GM19351 (cell line): ENCODE results near the gene NDUFB4.

ENCODE experiments used
- ATAC-seq: cut with Tn5 transposase; IDR thresholded peaks from one replicate; pipeline ENCODE4 v1.9.1; 2021; ENCODE audit warnings: mild to moderate bottlenecking, moderate library complexity; ENCODE audit not compliant: unreplicated experiment

NDUFB4 gene

GRCh38 chr3:120596116-120596852, at the start of gene NDUFB4:
Gene NDUFB4 (plus strand): TSS chr3:120596336. CDS start chr3:120596360, 24 bp downstream.
- ATAC-seq: peak; percentile 88

GRCh38 chr3:120550546-120550945, 45.6 kb upstream of the NDUFB4 start:
- ATAC-seq: no peak

DNA sequence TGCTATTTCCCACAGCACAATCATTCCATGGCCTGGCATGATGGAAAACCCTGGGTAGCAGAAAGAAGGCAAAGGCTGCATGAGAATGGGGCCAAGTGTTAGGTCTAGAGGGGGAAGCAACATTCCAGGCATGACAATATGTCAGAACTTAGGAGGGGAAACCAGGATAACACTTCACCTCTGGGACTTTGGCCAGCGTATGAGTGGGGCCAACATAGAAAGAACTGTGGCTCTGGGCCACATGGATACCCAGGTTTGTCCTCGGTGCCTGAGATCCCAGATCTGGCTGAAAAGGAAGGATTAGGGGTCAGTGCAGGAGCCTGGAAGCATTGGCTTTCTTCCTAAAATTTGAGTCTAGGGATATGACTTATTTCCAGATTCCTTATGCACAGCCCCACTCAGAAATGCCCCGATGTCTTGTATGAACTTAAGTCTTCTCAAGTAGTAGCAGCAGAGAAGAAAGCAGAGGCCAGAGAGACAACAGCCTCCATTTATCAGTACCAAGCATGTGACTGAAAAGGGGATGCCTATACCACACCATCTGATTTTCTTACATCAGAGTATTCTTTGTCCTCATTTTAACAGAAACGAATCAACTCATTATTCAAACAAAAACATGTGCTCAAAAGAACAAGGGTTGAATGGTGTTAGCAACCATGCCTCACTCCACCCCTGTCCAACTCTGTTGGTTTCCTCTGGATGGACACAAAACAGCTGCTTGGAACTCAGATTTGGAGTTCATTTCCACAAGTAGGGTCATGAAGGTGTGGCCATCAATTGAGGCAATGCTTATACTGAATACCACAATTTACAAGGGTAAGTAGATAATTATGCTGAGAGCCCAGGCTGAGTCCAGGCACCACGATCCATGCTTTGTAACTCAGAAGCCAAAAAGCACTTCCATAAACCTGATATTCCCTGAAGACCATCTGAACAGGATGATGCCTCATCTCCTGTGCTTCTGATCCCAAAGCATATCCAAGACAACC, 43.7 kb upstream of the NDUFB4 start:
- no peak for ATAC-seq

GRCh38 chr3:120554812-120555606, 41.1 kb upstream of the NDUFB4 start:
- ATAC-seq: no peak

- ATAC-seq: no peak
Observed at GRCh38 chr3:120555657-120556509, 40.3 kb upstream of the NDUFB4 start.

- ATAC-seq: no peak
Observed at GRCh38 chr3:120557115-120557514, 39.0 kb upstream of the NDUFB4 start.

GRCh38 chr3:120558771-120559241, 37.3 kb upstream of the NDUFB4 start:
- peak; percentile 88 for ATAC-seq

DNA sequence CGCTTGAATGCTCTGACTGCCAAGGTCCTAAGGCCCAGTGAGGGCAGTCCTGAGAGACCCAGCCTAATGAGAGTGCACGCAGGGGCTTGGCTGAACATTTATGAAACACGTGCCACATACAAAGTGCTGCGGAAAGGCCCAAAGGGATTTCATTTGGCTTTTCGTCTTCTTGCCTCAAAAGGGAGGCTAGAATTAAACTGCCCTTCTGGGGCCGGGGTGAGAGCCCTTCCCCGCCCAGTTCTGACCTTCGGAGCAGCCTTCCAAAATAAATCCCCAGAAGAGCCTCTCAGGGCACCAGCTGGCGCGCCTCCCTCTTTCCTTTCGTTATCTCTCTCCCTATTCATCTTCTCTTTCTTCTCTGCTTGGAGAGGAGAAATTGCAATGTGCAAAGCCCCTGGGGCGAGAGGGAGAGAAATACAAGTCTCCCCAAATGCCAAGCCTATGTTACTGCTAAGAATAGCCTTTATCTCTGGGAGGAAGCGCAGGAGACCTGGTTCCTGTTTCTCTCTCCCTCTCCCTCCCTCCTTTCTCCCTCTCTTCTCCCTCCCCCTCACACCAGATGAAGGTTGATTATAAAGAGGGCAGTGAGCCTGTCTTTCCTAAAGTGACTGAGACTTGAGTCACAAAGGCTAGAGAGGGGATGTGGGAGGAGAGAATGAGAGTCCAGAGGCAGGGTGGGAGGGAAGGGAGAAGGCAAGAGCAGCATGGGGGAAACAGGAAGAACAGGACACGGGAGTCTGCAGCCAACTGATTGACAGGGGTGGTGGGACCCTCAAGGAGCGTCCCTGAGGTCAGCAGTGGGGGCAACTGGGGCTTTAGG, 36.7 kb upstream of the NDUFB4 start:
- ATAC-seq: peak; percentile 22

GRCh38 chr3:120560304-120561250, 35.6 kb upstream of the NDUFB4 start:
- no peak for ATAC-seq

GRCh38 chr3:120561251-120562045, 34.7 kb upstream of the NDUFB4 start:
- peak; percentile 52 for ATAC-seq

GRCh38 chr3:120563356-120564022, 32.6 kb upstream of the NDUFB4 start:
- ATAC-seq: no peak

DNA sequence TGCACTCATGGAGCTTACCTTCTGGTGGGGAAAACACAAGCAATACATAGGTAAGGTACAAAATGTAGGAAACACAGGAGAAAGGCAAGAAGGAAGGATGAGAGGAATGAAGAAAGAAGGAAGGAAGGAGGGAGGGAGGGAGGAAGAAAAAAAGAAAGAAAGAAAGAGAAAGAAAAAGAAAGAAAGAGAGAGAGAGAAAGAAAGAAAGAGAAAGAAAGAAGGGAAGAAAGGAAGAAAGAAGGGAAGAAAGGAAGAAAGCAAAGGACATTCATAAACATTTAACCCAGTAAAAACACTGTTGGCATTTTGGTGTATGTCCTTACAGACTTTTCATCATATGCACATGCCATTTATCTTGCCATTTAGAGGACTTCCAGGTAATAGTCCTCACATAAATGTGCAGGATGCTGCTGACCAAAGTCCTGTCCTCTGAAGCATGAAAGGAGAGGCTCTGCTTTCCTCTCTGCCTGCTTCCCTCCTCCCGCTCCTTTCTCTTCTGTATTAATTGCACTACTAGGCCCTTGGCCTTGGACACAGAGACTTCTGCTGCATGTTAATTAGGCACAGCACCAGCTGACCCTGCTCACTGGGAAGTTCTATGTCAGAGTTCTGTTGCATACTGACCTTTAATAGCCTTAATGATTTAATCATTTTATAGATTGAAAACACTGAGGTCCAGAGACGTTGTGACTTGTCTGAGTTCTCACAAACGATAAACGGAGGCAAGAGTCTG, 29.7 kb upstream of the NDUFB4 start:
- ATAC-seq: no peak

- peak; percentile 74 for ATAC-seq
Observed at GRCh38 chr3:120567370-120568201, 28.6 kb upstream of the NDUFB4 start.

DNA sequence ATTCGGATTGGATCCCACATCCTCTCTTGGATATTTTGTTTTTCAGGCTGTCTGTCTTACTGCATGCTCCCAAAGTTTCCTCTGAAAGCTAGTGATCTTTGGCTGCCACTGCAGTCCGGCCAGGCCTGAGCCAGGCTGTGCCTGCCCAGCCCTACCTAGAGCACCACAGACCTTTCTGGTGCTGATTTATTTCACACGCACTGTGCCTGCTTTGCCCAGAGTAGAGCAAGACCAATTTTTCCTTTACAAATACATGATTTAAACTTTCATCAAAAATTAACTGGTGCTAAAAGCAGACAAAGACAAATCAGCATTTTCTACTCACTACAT, 28.0 kb upstream of the NDUFB4 start:
- no peak for ATAC-seq

DNA sequence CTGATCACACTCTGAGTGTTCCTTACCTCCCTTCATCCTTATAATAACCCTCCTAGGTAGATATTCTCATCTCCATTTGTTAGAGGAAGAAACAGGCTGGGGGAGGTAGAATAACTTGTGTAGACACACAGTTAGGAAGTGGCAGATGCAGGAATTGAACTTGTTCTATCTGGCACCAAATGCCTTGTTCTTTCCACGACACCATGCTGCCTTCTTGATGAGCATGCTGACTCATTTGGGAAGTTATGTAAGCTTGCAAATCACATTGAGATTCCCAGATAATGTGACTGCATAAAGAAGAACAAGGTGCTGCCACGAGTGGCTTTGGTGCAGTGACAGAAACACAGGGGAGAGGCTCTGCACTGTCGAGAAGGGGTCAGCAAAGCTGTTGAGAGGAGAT, 27.5 kb upstream of the NDUFB4 start:
- no peak for ATAC-seq
